Breast epithelium (tissue), 3 donors: ENCODE results near the gene AKAIN1.

Experiments used
- CTCF ChIP-seq, 3 donors: fragments of 450-650 bp; IDR thresholded peaks; one replicate each; pipeline ENCODE4 v1.5.1; 2016 to 2017; ENCODE audit warnings: antibody characterized with exemption in 3 of 3, mild to moderate bottlenecking in 3 of 3, moderate library complexity in 3 of 3
- POLR2A ChIP-seq: fragments of 450-650 bp; IDR thresholded peaks from one replicate; pipeline ENCODE4 v1.6.1; 2016; ENCODE audit warnings: antibody characterized with exemption, mild to moderate bottlenecking, moderate library complexity
- POLR2AphosphoS5 ChIP-seq, 3 donors: sonication (generic); formaldehyde crosslinking; IDR thresholded peaks; one replicate each; pipeline ENCODE4 v1.6.1; 2017; ENCODE audit warnings: antibody characterized with exemption in 3 of 3

- no peak for TF ChIP-seq POLR2A
- no peak for TF ChIP-seq CTCF (IDR thresholded peaks at IDR 0.05)
- no peak for TF ChIP-seq POLR2AphosphoS5 (IDR thresholded peaks at IDR 0.05)
These were observed 52.4 kb downstream of the AKAIN1 start for GRCh38 chr18:5144629-5145028.
